Measurements from ENCODE around the gene MEX3A.
A peak's percentile ranks its signal among the peaks of the same experiment; 100 is the strongest.
"Not testable (repeated sequence)": the region's sequence is repeated elsewhere in the genome, so short reads cannot be mapped to it uniquely, and the experiment has no call there.

Gene MEX3A

DNA sequence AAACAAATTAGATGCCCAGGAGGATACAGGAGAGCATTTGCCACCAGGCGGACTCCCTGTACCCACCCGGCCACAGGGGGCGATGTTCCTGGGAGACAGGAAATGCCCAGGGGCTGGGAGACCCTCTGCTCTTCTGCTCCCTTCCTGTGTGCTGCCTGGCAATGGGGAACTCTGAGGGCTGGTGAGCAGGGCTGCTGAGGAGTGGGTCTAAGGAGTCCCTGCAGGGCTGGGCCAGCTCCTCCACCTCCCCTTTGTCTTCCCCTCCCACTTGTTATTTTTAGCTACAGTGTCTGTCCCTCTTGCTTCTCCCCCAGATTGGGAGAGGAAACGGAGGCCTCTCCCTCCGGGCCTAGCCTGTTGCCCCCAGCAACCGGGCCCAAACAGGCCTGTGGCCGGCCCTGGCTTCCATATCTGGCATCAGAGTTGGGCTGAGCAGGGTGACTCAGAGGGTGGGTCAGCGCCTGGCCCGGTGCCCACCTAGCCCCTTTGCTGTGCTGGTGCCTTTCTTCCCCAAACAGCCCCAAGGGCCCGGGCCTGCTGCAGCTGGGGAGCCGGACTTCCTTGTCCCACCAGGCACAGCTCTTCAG, 43.9 kb upstream of the MEX3A start:
- DNase-seq (ENCODE audit: low read depth) = peak; percentile 92
- TF ChIP-seq, protein P1, sequence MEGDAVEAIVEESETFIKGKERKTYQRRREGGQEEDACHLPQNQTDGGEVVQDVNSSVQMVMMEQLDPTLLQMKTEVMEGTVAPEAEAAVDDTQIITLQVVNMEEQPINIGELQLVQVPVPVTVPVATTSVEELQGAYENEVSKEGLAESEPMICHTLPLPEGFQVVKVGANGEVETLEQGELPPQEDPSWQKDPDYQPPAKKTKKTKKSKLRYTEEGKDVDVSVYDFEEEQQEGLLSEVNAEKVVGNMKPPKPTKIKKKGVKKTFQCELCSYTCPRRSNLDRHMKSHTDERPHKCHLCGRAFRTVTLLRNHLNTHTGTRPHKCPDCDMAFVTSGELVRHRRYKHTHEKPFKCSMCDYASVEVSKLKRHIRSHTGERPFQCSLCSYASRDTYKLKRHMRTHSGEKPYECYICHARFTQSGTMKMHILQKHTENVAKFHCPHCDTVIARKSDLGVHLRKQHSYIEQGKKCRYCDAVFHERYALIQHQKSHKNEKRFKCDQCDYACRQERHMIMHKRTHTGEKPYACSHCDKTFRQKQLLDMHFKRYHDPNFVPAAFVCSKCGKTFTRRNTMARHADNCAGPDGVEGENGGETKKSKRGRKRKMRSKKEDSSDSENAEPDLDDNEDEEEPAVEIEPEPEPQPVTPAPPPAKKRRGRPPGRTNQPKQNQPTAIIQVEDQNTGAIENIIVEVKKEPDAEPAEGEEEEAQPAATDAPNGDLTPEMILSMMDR (conservative IDR thresholded peaks at IDR 0.05; ENCODE audit: low read depth, low read length) = peak; percentile 60
- H3K4me3 ChIP-seq (ENCODE audit: low read depth, low read length) = no peak overlapping the region

DNA sequence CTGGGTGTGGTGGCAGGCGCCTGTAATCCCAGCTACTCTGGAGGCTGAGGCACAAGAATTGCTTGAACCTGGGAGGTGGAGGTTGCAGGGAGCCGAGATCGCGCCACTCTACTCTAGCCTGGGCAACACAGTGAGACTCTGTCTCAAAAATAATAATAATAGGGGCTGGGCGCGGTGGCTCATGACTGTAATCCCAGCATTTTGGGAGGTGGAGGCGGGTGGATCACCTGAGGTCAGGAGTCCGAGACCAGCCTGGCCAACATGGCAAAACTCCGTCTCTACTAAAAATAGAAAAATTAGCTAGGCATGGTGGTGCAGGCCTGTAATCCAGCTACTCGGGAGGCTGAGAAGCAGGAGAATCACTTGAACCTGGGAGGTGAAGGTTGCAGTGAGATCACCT, 43.3 kb upstream of the MEX3A start:
- DNase-seq (ENCODE audit: low read depth); H3K4me3 ChIP-seq (ENCODE audit: low read depth, low read length): not testable (repeated sequence)

DNA sequence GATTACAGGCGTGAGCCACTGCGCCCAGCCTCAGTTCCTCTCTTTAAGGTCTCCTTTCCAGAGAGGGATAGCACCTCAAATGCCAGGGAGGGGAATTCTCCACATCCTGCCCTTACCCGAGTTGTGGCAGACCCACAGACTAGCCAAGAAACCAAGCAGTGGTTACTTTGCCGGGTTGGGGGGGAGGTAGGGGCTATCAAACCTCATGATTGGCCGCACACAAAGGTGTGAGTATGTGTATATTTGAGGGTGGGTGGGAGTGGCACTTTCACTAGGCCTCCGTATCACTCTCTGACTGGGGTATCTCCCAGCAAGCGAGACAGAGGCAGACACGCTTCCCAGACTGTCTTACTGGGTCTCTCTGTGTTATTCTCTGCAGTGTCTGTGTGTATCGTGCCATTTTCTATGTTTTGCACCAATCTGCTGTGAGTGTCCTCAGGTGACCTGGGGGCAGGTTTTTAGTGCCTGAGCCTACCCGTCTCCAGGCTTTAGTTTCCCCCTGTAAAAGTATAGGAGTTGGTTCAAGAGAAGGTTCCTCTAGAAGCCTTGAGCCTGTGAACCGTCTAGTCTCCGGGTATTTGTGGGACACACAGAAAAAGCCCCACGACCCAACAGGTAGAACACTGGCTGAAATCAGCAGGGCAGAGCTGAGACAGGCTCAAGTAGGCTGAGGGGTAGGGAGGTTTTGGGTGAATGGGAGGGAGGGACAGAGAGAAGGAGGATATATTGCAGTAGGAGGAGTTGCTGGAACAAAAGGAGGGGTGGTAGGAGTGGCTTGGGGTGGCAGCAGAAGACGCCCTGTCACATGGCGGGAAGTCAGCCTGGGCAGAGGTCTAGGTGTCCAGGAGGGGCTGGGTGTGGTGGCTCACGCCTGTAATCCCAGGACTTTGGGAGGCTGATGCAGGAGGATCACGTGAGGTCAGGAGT, 42.6 kb upstream of the MEX3A start:
- DNase-seq (ENCODE audit: low read depth) = no peak
- TF ChIP-seq, protein P1 (conservative IDR thresholded peaks at IDR 0.05; ENCODE audit: low read depth, low read length) = no peak
- H3K4me3 ChIP-seq (ENCODE audit: low read depth, low read length) = no peak overlapping the region

DNA sequence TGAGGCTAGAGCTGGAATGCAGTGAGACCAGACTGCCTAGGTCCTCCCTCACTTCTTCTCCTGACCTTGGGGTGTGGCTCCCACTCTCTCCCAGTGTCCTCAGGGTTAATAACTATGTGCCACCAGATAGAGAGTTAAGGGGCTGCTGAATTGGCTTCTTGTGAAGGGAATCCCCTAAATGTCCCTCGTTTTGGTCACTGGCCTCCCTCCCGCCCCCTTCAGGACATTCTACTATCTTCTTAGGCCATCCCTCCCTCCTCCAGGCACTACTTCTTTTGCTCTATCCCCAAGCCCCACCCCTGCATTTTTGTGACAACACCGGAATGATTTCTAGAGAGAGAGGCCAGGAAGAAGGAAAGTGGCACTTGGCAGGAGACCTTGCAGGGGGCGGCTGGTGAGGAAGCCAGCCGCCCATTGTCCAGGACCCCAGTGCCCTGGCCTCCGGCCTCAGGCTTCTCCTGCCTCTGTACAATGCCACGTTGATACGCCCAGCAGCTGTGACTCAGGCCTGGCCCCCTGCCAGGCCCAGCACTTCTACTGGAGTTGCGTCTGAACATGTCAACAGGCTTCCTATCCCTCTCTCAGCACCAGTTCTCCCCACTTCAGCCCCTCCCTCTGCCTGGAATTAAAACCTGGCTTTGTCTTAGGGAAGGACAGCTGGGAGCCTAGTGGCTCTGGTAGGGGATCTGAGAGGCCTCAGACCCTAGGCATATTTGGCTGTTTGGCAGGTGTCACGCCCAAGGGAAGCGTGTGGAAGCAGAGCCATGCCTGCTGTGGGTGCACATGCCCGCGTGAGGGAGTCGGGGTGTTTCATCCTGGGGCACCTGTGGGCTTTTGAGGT, 41.3 kb upstream of the MEX3A start:
- DNase-seq (ENCODE audit: low read depth) = peak; percentile 98
- H3K4me3 ChIP-seq (ENCODE audit: low read depth, low read length) = peak overlapping the region; percentile 36
- TF ChIP-seq, protein P1 (conservative IDR thresholded peaks at IDR 0.05; ENCODE audit: low read depth, low read length) = peak; percentile 48

DNA sequence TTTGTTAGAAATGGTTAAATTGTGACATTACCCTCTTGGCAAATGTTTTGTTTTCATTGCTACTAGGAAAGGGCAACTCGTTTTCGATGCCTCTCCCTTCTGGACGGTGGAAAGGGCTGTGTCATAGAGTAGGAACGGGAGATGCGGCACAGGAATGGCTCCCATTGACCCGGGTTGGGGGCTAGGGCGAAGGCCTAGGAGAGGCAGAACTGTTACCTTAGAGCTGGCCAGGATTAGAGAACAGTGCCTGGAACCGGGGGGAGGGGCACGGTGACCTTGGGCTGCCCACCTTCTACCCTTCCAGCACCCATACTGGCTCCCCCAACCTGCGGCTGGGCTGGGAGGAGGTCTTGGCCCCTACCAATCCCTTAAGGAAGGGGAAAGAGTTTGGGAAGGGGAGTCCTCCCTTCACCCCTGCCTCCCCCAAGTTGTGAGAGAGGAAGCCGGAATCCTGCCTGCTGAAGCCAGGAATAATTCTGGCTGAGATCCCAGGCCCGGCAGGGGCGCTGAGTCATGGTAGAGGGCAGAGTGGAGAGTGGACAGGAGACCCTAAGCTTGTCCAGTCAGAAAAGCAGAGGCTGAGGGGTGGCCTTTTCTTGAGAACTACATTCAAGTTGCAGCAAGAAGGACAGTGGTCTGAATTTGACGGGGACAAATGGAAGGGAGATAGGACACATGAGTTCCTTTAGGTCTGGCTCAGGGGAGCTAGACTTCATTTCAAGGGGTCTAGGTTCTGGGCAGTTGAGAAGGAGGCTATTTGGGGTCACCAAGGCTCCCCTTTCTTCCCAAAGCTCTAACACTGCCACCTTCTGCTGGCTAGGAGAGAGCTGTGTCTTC, 40.5 kb upstream of the MEX3A start:
- TF ChIP-seq, protein P1 (conservative IDR thresholded peaks at IDR 0.05; ENCODE audit: low read depth, low read length) = no peak
- peak overlapping the region; percentile 36 for H3K4me3 ChIP-seq (ENCODE audit: low read depth, low read length)
- peak; percentile 95 for DNase-seq (ENCODE audit: low read depth)

DNA sequence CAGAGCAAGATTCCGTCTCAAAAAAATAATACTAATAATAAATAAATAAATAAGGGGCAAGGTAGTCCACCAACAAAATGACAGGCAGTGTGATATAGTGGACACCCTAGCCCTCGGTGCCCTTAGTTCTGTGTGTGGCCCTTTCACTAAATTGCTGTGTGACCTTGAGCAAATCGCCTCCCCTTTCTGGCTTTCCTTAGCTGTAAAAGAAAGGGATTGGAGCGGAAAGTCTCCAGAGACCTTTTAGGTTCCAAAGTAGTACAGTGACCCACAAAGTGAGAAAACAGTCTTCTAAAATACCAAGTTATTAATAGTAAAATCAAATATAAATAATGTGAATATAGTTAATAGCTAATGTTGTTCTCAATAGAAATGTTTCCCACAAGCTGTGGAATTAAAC, 39.8 kb upstream of the MEX3A start:
- H3K4me3 ChIP-seq (ENCODE audit: low read depth, low read length) = peak overlapping the region; percentile 36
- TF ChIP-seq, protein P1 (conservative IDR thresholded peaks at IDR 0.05; ENCODE audit: low read depth, low read length) = no peak
- DNase-seq (ENCODE audit: low read depth) = no peak

Measured in choroid plexus epithelial cell (primary cell).